Activated CD4-positive, alpha-beta memory T cell treated with anti-CD3 and anti-CD28 coated beads, Interleukin-2, amount 10 ng/mL, durations not matched to agents 7 days and 5 days (primary cell): ENCODE data around the gene CADPS. TPM values are rescaled to one million over a fixed set of nuclear protein-coding genes. Genes with fewer than 3 reads are reported as not detected.

Experiments used
- CTCF ChIA-PET: fragments of 350-600 bp; sonication (Branson Sonifier 250); formaldehyde crosslinking; loops from one replicate; lab custom pipeline; 2021; ENCODE audit warnings: antibody characterized with exemption, inconsistent platforms; lab: Charles Lee
- POLR2A ChIA-PET: fragments of 350-600 bp; sonication (Branson Sonifier 250); formaldehyde crosslinking; loops from one replicate; lab custom pipeline; 2021; ENCODE audit warnings: antibody characterized with exemption; lab: Charles Lee
- DNase-seq: peaks from one replicate; pipeline ENCODE4 v3.0.0-alpha.2; 2020
- H3K27ac Mint-ChIP-seq: one replicate; pipeline ENCODE4 v1.8.0; 2021; ENCODE audit warnings: mild to moderate bottlenecking, mixed read lengths
- H3K27me3 Mint-ChIP-seq: one replicate; pipeline ENCODE4 v1.8.0; 2021; ENCODE audit warnings: mixed read lengths
- H3K36me3 Mint-ChIP-seq: one replicate; pipeline ENCODE4 v1.8.0; 2021; ENCODE audit warnings: low read depth, mixed read lengths
- H3K4me1 Mint-ChIP-seq: one replicate; pipeline ENCODE4 v1.8.0; 2021; ENCODE audit warnings: mixed read lengths
- H3K4me3 Mint-ChIP-seq: one replicate; pipeline ENCODE4 v1.8.0; 2021; ENCODE audit warnings: mild to moderate bottlenecking, mixed read lengths
- H3K9me3 Mint-ChIP-seq: one replicate; pipeline ENCODE4 v1.8.0; 2021; ENCODE audit warnings: mixed read lengths
- total RNA-seq, 2 experiments: library from RNA; stranded (reverse); gene quantifications; one replicate each; pipeline ENCODE4 v1.2.3, GENCODE V29; 2021

Gene CADPS
- total RNA-seq, 2 experiments from 2014 or later, result not detected

GRCh38 chr3:62817678-62818077 lies 57.5 kb downstream of the CADPS start:
- CTCF ChIA-PET, result no interaction called here
- POLR2A ChIA-PET, result no interaction called here
- Mint-ChIP-seq H3K4me3 (no peak overlapping the region), H3K4me1 (peaks cover 9% of the 10 kb centered on the region), H3K36me3 (no peaks in the 10 kb centered on the region), H3K9me3 (no peaks in the 10 kb centered on the region), H3K27ac (no peak overlapping the region), H3K27me3 (no peaks in the 10 kb centered on the region)
- no peak for DNase-seq

- H3K4me3 Mint-ChIP-seq, result no peak overlapping the region
- H3K27me3 Mint-ChIP-seq, result no peaks in the 10 kb centered on the region
- H3K36me3 Mint-ChIP-seq, result no peaks in the 10 kb centered on the region
- no peak for DNase-seq
- H3K9me3 Mint-ChIP-seq, result no peaks in the 10 kb centered on the region
- peaks cover 9% of the 10 kb centered on the region for H3K4me1 Mint-ChIP-seq
- ChIA-PET CTCF (no interaction called here), POLR2A (no interaction called here)
- no peak overlapping the region for H3K27ac Mint-ChIP-seq
These were observed 59.2 kb downstream of the CADPS start for GRCh38 chr3:62815981-62816380.

GRCh38 chr3:62812631-62813030 lies 62.6 kb downstream of the CADPS start:
- no peak for DNase-seq
- Mint-ChIP-seq H3K27me3 (no peaks in the 10 kb centered on the region), H3K4me1 (peaks cover 3% of the 10 kb centered on the region), H3K36me3 (no peaks in the 10 kb centered on the region), H3K9me3 (no peaks in the 10 kb centered on the region), H3K27ac (no peak overlapping the region), H3K4me3 (no peak overlapping the region)
- ChIA-PET CTCF (no interaction called here), POLR2A (no interaction called here)

GRCh38 chr3:62811119-62811518 lies 64.1 kb downstream of the CADPS start:
- POLR2A ChIA-PET, result no interaction called here
- Mint-ChIP-seq H3K27me3 (no peaks in the 10 kb centered on the region), H3K36me3 (no peaks in the 10 kb centered on the region), H3K4me1 (no peaks in the 10 kb centered on the region), H3K9me3 (no peaks in the 10 kb centered on the region), H3K4me3 (no peak overlapping the region), H3K27ac (no peak overlapping the region)
- CTCF ChIA-PET, result no interaction called here
- no peak for DNase-seq

- Mint-ChIP-seq H3K27me3 (no peaks in the 10 kb centered on the region), H3K4me3 (no peak overlapping the region), H3K27ac (no peak overlapping the region), H3K4me1 (no peaks in the 10 kb centered on the region), H3K36me3 (no peaks in the 10 kb centered on the region), H3K9me3 (no peaks in the 10 kb centered on the region)
- no peak for DNase-seq
- CTCF ChIA-PET, result no interaction called here
- POLR2A ChIA-PET, result no interaction called here
These were observed 65.8 kb downstream of the CADPS start for GRCh38 chr3:62809369-62809768.

DNA sequence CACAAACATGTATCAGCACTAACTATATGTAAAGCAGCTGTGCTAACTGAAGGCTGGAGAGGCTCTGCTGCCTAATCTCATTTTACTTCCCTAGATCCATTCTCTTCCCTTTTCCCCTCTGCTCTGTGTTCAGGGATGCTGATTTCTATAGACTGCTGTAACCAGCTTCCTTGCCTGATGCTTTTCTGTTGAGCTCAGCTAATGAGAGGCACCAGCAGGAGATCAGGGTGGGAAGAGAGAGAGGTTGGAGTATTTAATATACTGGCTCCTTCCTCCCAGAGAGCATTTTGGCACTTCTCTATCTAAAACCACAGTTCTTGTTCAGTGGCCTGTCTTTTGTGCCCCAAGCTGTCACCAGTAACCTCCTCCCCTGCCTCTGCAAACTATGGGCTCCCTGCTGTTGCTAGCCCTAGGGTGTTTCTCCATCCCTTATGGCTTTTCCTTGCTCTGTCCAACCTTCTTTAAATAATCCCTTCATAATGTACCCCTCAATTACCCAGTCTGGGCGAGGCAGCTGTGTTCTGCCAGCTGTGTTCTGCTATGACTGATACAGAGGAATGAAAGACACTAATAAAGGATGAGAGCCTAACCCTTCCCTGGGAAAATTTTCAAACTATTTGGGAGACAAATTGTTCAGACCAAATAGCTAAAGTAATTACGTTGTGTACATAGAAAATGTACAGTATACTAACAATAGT lies 69.5 kb downstream of the CADPS start:
- Mint-ChIP-seq H3K27ac (no peak overlapping the region), H3K36me3 (no peaks in the 10 kb centered on the region), H3K9me3 (no peaks in the 10 kb centered on the region), H3K4me1 (no peaks in the 10 kb centered on the region), H3K4me3 (no peak overlapping the region), H3K27me3 (no peaks in the 10 kb centered on the region)
- CTCF ChIA-PET, result no interaction called here
- POLR2A ChIA-PET, result no interaction called here
- no peak for DNase-seq

DNA sequence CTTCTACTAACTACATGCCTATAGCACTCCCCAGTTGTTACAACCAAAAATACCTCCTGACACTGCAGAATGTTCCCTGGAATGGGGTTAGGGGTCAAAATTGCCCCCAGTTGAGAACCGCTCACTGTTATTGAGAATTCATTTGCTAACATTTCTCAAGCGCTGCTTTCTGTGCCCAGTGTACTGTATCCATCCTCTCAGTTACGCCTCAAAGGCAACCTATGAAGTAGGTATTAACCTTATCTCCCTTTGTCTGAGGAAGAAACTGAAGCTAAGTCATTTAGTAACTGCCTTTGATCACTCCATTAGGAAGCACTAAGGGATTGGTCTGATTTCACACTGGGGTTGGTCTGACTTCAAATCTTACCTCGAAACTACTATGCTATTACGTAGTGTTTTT lies 70.1 kb downstream of the CADPS start:
- DNase-seq, result no peak
- POLR2A ChIA-PET, result no interaction called here

DNA sequence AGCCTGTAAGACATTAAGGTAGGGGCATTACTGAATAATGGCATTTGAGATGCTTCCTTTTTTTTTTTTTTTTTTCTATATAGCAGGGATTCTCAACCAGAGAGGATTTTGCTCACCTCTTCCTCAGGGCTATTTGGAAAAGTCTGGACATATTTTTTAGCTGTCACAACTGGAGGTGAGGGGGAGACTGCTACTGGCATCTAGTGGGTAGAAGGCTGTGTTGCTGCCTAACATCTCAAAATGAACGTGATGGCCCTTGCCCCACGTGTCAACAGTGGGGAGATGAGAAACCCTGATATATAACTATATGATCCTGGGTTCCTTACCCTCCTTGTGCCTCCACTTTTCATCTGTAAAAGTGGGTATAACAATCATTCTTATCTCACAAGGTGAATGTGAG lies 71.9 kb downstream of the CADPS start:
- ChIA-PET POLR2A (no interaction called here), CTCF (no interaction called here)
- H3K9me3 Mint-ChIP-seq, result no peaks in the 10 kb centered on the region
- no peaks in the 10 kb centered on the region for H3K4me1 Mint-ChIP-seq
- no peaks in the 10 kb centered on the region for H3K36me3 Mint-ChIP-seq
- H3K27me3 Mint-ChIP-seq, result no peaks in the 10 kb centered on the region
- no peak overlapping the region for H3K27ac Mint-ChIP-seq
- DNase-seq, result no peak
- no peak overlapping the region for H3K4me3 Mint-ChIP-seq

More for the DNA sequence above, 70.1 kb downstream of the CADPS start:
- H3K27ac Mint-ChIP-seq, result no peak overlapping the region
- H3K36me3 Mint-ChIP-seq, result no peaks in the 10 kb centered on the region
- H3K27me3 Mint-ChIP-seq, result no peaks in the 10 kb centered on the region
- no peaks in the 10 kb centered on the region for H3K4me1 Mint-ChIP-seq
- H3K4me3 Mint-ChIP-seq, result no peak overlapping the region
- H3K9me3 Mint-ChIP-seq, result no peaks in the 10 kb centered on the region
- CTCF ChIA-PET, result no interaction called here

DNA sequence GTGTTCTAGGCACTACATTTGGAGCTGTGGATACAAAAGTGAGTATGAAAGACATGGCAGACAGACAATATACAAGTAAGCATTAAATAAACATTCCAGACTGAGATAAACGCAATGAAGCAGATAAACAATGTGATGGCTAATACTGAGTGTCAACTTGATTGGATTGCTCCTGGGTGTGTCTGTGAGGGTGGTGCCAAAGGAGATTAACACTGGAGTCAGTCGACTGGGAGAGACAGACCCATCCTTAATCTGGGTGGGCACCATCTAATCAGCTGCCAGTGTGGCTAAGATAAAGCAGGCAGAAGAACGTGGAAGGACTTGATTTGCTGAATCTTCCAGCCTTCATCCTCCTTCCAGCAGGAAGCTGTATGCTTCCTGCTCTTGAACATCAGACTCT lies 77.2 kb downstream of the CADPS start:
- Mint-ChIP-seq H3K9me3 (peaks cover 3% of the 10 kb centered on the region), H3K27ac (no peak overlapping the region), H3K27me3 (no peaks in the 10 kb centered on the region), H3K4me1 (no peaks in the 10 kb centered on the region), H3K36me3 (no peaks in the 10 kb centered on the region), H3K4me3 (no peak overlapping the region)
- ChIA-PET POLR2A (no interaction called here), CTCF (no interaction called here)
- DNase-seq, result no peak

DNA sequence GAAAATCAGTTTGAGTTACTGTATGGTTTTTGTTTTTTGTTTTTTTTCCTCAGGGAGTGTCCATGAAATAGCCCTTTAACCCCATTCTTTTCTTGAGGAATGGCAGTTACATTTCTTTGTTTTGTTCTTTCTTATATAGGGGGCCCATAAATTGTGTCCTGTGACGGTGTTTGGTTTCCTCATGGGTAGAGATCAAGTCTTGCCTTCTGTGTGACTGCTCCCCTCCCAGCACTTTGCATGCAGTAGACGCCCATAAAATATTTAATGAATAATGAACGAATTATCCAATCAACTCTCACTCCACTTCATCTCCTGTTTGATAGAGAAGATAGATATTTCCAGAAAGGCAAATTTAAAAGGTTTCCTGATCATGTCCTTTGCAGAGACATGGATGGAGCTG lies 78.1 kb downstream of the CADPS start:
- Mint-ChIP-seq H3K9me3 (peaks cover 3% of the 10 kb centered on the region), H3K4me1 (no peaks in the 10 kb centered on the region), H3K27me3 (no peaks in the 10 kb centered on the region), H3K36me3 (no peaks in the 10 kb centered on the region), H3K27ac (no peak overlapping the region), H3K4me3 (no peak overlapping the region)
- ChIA-PET POLR2A (no interaction called here), CTCF (no interaction called here)
- no peak for DNase-seq

- Mint-ChIP-seq H3K27me3 (no peaks in the 10 kb centered on the region), H3K4me3 (no peak overlapping the region), H3K27ac (no peak overlapping the region), H3K9me3 (peaks cover 3% of the 10 kb centered on the region), H3K36me3 (no peaks in the 10 kb centered on the region), H3K4me1 (no peaks in the 10 kb centered on the region)
- POLR2A ChIA-PET, result no interaction called here
- CTCF ChIA-PET, result no interaction called here
- DNase-seq, result no peak
These were observed 79.1 kb downstream of the CADPS start for GRCh38 chr3:62795978-62796657.

DNA sequence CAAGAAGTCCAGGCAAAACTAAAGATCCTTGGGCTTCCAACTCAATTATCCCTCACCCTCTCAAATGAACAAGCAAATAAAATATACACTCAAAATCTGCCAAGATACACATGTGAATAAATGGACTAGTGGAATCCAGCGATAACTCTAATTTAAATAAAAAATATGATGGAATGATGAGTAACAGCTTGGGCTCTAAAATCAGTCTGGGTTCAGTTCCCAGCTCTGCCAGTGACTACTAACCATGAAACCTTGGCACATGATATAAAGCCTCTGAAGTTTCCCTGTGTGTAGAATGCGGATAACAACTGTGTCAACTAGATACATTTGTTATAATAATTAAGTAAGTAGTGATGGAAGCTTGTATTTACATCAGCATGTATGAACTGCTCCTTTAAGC lies 81.3 kb downstream of the CADPS start:
- no peak overlapping the region for H3K4me3 Mint-ChIP-seq
- CTCF ChIA-PET, result no interaction called here
- no peak overlapping the region for H3K27ac Mint-ChIP-seq
- no peaks in the 10 kb centered on the region for H3K27me3 Mint-ChIP-seq
- no peak for DNase-seq
- no peaks in the 10 kb centered on the region for H3K36me3 Mint-ChIP-seq
- peaks cover 3% of the 10 kb centered on the region for H3K9me3 Mint-ChIP-seq
- POLR2A ChIA-PET, result no interaction called here
- no peaks in the 10 kb centered on the region for H3K4me1 Mint-ChIP-seq

- DNase-seq, result no peak
- no peak overlapping the region for H3K27ac Mint-ChIP-seq
- no peak overlapping the region for H3K4me3 Mint-ChIP-seq
- ChIA-PET POLR2A (no interaction called here), CTCF (no interaction called here)
- H3K4me1 Mint-ChIP-seq, result no peaks in the 10 kb centered on the region
- H3K36me3 Mint-ChIP-seq, result no peaks in the 10 kb centered on the region
- no peaks in the 10 kb centered on the region for H3K9me3 Mint-ChIP-seq
- H3K27me3 Mint-ChIP-seq, result no peaks in the 10 kb centered on the region
These were observed 89.8 kb downstream of the CADPS start for GRCh38 chr3:62785384-62785783.

- Mint-ChIP-seq H3K36me3 (no peaks in the 10 kb centered on the region), H3K27ac (no peak overlapping the region), H3K9me3 (no peaks in the 10 kb centered on the region), H3K4me1 (no peaks in the 10 kb centered on the region), H3K4me3 (no peak overlapping the region), H3K27me3 (no peaks in the 10 kb centered on the region)
- ChIA-PET POLR2A (no interaction called here), CTCF (no interaction called here)
- no peak for DNase-seq
These were observed 94.1 kb downstream of the CADPS start for GRCh38 chr3:62781121-62781520.
